NCI-H2107 (cell line): ENCODE data around the gene SH2D3A.

Source experiments
- DNase-seq: peaks from one replicate; lab custom pipeline; 2025; lab: John Stamatoyannopoulos, UW

Gene SH2D3A

GRCh38 chr19:6705931-6706632, 61.2 kb downstream of the SH2D3A start:
- DNase-seq = no peak
